ENCODE results near the gene CA10.

DNA sequence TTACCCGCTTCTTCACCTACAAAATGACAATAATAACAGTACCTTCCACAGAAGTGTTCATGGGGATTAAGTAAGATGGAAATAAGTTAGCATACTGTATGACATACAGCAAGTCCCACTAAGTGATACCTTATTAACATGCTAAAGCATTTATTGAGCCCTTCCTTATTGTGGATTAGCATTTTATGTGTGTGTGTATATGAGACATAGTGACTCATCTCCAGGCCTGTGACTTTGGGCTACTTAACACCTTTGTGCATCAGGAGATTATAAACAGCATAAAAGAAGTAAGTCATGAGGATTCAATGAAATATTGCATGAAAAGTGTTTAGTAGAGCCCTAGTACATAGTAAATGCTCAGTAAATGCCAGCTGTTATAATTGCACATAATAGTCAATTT, 52.9 kb downstream of the CA10 start:
- no peak for TF ChIP-seq NRF1 (conservative IDR thresholded peaks at IDR 0.05 in 1 of 2, IDR thresholded peaks at IDR 0.05 in 1 of 2)
- TF ChIP-seq, protein P1, sequence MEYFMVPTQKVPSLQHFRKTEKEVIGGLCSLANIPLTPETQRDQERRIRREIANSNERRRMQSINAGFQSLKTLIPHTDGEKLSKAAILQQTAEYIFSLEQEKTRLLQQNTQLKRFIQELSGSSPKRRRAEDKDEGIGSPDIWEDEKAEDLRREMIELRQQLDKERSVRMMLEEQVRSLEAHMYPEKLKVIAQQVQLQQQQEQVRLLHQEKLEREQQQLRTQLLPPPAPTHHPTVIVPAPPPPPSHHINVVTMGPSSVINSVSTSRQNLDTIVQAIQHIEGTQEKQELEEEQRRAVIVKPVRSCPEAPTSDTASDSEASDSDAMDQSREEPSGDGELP (CRISPR knock-in tag; IDR thresholded peaks at IDR 0.05; ENCODE audit: borderline replicate concordance): no peak
- TF ChIP-seq YY1 (IDR thresholded peaks at IDR 0.05; ENCODE audit: borderline replicate concordance in 1 of 3, control insufficient read depth in 1 of 3, extremely low read depth in 1 of 3, insufficient read depth in 3 of 3, insufficient read length in 1 of 3, insufficient replicate concordance in 2 of 3, low read depth in 1 of 3, low read length in 2 of 3): no peak
- no peak for TF ChIP-seq ELK1 (CRISPR knock-in tag; IDR thresholded peaks at IDR 0.05)
- TF ChIP-seq ZNF639 (CRISPR knock-in tag; conservative IDR thresholded peaks at IDR 0.05 in 1 of 2, IDR thresholded peaks at IDR 0.05 in 1 of 2): no peak
- TF ChIP-seq ATF2 (CRISPR knock-in tag; IDR thresholded peaks at IDR 0.05): no peak
- TF ChIP-seq SMAD4 (CRISPR knock-in tag; conservative IDR thresholded peaks at IDR 0.05): no peak
- TF ChIP-seq MAZ (CRISPR knock-in tag; conservative IDR thresholded peaks at IDR 0.05 in 1 of 2, IDR thresholded peaks at IDR 0.05 in 1 of 2): no peak
- no peak for TF ChIP-seq PHB2 (IDR thresholded peaks at IDR 0.05; ENCODE audit: low read depth)
- no peak for TF ChIP-seq SMARCA5 (IDR thresholded peaks at IDR 0.05)
- TF ChIP-seq, protein P2, sequence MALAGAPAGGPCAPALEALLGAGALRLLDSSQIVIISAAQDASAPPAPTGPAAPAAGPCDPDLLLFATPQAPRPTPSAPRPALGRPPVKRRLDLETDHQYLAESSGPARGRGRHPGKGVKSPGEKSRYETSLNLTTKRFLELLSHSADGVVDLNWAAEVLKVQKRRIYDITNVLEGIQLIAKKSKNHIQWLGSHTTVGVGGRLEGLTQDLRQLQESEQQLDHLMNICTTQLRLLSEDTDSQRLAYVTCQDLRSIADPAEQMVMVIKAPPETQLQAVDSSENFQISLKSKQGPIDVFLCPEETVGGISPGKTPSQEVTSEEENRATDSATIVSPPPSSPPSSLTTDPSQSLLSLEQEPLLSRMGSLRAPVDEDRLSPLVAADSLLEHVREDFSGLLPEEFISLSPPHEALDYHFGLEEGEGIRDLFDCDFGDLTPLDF (CRISPR knock-in tag; IDR thresholded peaks at IDR 0.05): no peak
- no peak for TF ChIP-seq YBX1 (IDR thresholded peaks at IDR 0.05)

All from K562 (cell line).